CD4-positive, alpha-beta T cell treated with Interleukin-6 at 100 ng/mL for 8 hours (primary cell): ENCODE results near the gene MED10.

ENCODE experiments used
- DNase-seq: peaks from one replicate; pipeline ENCODE4 v3.0.0-alpha.2; 2020; ENCODE audit warnings: mixed read lengths, low spot score

MED10 gene

DNA sequence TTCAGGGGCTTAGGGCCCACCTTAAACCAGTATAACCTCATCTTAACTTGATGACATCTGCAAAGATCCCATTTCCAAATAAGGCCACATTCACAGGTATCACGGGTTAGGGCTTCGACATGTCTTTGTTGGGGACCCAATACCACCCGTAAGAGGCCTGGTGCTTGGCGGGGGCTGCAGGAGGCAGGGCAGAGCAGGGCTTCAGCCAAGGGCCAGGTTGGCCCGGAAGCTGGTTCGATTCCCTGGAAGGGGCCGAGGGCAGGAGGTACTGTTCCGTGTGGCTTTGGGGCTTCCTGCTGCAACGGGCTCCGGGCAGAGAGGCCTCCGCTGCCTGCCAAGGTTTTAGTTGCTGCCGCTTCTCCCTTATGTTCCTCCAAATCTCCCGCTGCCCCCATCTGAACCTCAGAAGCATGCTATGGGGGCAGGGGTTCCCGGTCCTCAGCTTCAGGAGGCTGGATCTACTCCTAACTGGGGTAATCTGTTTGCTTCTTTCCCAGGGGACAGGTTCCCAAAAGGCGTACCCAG lies 29.8 kb downstream of the MED10 start:
- no peak for DNase-seq

DNA sequence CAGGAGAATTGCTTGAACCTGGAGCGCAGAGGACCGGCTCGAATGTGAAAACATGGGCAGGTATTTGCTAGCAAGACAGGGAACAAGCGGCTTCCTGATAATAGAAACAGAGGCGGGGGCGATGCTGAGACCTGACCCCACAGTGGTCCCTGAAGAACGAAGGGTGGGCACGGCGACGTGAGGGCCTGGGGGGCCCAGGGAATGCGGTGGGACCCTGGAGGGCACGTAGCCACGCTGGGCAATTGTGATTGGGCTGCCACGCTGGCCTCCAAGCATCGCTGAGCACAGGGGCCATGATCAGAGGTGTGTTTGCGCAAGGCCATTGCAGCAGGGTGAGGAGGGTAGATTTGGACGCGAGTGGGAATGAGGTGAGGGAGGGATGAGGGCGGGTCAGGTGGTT lies 30.7 kb downstream of the MED10 start:
- DNase-seq = no peak

DNA sequence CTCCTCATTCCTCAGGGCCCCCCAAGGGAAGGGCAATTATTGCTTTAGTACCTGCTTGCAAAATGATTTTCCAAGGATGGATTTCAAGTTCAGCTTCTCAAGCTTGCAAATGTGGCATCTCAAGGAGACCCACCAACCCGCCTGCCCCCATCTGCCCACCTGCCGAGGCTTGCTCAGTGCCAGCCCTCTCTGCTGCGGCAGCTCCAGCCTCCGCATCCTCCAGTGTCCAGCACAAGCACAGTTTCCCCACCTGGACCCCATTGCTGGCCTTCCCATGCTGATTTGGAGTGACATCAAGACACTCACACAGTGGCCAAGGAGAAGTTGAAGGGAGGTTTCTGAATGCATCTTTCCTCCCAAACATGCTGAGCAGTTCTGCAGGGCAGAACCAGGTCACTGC lies 31.2 kb downstream of the MED10 start:
- DNase-seq = no peak

GRCh38 chr5:6344593-6344989 lies 33.8 kb downstream of the MED10 start:
- DNase-seq = no peak

- no peak for DNase-seq
Measured at GRCh38 chr5:6343951-6344592, 34.3 kb downstream of the MED10 start.

DNA sequence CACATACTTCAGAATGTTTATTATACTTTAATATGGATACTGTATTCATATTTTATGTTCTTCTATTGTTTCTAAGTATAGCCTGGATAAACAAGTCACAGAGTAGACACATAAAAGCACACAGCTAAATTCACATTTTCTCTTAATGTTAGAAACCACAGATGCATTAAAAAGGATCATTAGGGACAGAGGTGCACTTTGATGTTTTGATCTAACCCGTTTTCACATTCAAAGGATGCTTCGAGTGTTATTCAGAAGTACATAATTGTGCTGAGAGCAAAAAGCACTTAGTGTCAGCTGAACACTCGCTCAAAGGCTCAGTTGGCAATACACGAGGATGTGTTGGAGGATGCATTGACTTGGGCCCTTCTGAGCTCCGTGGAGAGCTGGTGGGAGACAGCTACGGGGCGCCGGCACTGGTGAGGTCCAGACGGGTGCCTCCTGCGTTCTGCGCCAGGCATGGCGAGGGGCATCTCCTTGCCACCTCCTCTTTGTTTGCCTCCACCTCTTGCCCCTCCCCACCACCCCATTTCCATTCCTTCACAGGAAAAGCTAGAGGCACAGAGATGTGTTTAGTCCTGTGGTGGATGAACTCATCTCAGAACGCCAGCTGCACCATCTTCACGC lies 35.5 kb downstream of the MED10 start:
- no peak for DNase-seq

DNA sequence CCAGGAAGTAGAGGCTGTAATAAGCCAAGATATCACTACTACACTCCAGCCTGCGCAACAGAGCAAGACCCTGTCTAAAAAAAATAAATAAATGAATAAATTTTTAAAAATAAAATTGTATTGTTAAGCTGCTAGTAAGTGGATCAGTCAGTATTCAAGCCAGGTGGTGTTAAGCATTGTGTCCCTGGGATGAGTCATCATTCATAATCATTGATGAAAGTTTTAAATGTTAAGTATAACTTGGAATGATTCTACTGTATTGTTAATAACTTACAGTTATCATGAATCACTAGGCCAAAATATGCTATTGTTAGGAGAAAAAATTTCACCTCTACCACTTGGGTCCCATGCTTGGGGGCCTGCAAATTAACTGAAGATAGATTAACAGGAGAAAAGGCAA lies 38.2 kb downstream of the MED10 start:
- no peak for DNase-seq

- no peak for DNase-seq
Measured at GRCh38 chr5:6338871-6339270, 39.5 kb downstream of the MED10 start.

DNA sequence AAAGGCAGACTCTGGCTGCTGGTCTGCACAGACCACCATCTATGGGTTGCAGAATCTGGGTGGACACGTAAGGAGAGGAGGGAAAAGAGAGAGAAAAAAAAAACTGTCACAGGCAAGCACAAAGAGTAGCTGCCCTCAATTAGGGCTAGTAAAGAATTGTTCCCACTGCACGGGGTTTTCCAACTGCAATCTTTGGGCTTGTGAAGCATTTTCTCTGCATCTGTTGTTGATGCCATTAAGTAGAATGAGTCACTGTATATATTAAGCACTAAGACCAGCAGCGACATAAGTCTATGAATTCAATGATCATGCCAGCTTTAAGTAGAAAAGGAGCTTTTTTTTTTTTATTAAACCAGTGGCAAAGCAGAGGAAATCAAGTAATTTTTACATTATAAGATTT lies 40.2 kb downstream of the MED10 start:
- DNase-seq = no peak

- no peak for DNase-seq
Measured at GRCh38 chr5:6333182-6333905, 45.0 kb downstream of the MED10 start.

GRCh38 chr5:6328173-6328572 lies 50.2 kb downstream of the MED10 start:
- no peak for DNase-seq

- DNase-seq = no peak
Measured at GRCh38 chr5:6326776-6327175, 51.6 kb downstream of the MED10 start.

DNA sequence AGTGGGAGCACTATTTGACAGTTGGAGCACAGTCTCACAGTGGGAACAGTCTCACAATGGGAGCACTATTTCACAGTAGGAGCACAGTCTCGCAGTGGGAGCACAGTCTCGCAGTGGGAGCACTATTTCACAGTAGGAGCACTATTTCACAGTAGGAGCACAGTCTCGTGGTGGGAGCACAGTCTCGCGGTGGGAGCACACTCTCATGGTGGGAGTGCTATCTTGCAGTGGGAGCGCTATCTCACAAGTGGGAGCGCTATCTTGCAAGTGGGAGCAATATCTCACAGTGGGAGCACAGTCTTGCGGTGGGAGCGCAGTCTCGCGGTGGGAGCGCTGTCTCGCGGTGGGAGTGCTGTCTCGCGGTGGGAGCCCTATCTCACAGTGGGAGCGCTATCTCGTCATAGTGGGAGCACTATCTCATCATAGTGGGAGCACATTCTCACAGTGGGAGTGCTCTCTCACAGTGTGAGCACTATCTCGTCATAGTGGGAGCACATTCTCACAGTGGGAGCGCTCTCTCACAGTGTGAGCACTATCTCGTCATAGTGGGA lies 56.1 kb downstream of the MED10 start:
- DNase-seq = no peak
